ENCODE results near the gene CHRM3.
A peak's percentile ranks its signal among the peaks of the same experiment; 100 is the strongest.
"Not testable (repeated sequence)": the region's sequence is repeated elsewhere in the genome, so short reads cannot be mapped to it uniquely, and the experiment has no call there.

CHRM3 gene

DNA sequence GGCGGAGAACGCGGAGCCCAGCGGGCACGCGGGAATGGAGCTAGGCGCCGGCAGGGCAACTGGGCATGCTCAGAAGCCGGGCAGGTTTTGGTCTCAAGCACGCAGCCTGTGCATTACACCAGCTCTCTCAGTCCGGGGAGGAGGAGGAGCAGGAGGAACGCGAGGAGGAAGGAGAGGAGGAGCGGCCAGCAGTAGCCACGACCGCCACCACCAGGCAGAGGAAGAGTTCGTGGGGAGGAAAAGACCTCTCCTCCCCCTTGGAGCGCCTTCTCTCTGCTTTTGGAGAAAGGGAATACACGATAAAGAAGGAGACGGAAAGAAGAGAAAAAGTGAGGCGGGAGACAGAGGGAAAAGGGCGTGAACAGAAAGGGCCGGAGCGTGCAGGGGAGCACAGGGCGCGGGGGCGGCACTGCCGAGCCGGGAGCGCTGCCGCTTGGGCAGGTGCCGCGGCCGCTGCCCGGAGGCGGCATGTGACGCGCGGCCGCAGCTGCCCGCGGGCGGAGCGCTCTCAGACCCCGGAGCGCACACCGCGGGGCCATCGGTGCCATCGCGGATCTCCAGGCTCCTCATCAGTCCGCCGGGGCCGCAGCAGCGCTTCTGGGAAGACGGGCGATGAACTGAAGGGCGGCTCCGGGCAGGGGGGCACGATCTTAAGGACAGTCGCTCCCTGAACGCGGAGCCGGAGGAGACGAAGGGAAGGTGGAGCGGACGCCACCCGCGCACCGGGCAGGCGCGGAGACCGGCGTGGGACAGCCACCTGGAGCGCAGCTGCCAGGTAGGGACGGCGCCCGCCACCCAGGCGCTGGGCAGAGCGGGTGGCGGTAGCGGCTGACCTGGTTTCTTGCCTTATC is at the start of gene CHRM3:
Gene CHRM3, plus strand, starts transcription at position 116 of the 851 bp plus-strand sequence. CDS start 520,884 bp downstream, outside the sequence.
- peak; percentile 14 for DNase-seq (ENCODE audit: low read depth)

DNA sequence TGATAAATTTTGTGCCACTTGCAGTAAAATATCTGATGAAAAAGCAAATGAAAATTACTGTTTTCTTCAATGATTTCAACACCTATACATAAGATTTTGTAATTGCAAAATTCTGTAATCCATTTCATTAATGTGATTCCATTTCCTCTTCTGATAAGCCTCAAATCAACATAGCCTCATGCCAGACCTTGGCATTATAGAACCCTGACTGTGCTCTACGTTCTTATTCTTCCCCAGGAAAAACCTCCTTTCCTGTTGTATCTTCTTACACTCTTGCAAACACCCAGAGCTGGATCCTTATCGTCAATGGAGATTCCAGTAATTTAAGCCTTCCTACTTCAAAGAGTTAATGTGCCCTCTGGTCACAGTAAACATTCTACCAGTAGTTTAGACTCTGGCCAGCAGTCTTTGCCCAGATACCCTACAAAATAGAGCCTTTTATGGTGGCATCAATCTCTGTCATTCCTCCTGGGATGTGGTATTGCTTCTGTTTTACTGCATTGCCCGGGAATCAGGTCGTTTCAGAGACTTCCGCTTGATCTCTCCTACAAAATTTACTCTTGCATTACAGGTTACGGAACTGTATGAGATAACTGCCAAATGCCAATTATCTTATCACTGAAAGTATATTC is 48.5 kb upstream of the CHRM3 start:
- DNase-seq (ENCODE audit: low read depth) = no peak

DNA sequence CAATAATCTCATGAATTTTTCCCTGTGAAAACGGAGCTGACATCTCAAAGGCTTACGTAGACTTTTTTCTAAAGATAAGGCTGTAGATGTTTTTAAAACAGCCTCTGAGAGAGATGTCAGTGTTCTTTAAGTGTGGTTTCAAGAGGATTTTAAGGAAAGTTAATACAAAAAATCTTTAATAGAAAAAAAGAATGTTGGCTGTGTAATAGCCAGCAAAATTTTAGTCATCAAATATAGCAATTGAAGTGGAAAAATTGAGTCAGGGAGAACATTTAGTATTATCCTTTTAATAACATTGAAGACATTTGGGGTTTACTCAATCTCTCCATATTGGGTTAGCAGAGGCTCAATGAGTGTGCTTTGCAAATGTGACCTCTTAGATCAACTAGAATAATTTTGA is 38.6 kb upstream of the CHRM3 start:
- no peak for DNase-seq (ENCODE audit: low read depth)

DNA sequence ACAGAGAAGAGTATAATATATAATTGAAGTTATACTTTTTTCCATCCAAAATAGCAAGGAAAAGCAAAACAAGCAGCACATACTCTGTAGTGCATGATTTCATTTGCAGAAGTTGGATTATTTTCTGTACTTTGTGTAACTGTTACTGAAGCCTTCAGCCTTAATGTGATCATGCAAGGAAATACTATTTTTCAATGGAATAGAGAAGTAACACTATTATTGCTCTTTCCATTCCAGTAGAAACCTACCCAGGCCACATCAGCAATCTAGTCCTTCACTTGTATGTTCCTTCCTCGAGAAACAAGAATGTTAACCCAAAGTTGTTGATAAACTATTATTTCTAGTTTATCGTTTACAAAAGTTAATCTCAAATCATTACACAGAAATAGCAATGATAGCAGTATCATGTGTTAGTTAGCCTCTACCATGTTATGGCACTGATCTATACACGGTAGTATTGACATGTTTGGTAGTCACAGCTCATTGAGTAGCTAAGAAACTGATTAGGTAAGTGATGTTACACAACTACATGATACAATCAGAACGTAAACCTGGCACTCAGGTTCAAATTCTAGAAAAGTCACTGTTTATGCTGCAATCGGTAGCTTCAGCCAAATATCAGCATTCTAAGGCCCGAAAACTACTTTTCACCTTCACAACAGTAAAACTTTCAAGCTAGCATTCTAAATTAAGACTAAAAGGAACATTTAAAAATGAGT is 37.6 kb upstream of the CHRM3 start:
- no peak for DNase-seq (ENCODE audit: low read depth)

DNA sequence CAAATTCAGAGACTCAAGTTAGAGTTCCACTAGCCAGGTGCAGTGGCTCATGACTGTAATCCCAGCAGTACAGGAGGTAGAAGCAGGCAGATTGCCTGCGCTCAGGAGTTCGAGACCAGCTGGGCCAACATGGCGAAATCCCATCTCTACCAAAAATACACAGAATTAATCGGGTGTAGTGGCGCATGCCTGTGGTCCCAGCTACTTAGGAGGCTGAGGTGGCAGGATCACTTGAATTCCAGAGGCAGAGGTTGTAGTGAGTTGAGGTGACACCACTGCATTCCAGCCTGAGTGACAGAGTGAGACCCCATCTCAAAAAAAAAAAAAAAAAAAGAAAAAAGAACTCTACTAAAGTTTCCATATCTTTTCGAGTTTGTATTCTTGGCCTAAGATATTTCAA is 36.7 kb upstream of the CHRM3 start:
- DNase-seq (ENCODE audit: low read depth) = no peak

DNA sequence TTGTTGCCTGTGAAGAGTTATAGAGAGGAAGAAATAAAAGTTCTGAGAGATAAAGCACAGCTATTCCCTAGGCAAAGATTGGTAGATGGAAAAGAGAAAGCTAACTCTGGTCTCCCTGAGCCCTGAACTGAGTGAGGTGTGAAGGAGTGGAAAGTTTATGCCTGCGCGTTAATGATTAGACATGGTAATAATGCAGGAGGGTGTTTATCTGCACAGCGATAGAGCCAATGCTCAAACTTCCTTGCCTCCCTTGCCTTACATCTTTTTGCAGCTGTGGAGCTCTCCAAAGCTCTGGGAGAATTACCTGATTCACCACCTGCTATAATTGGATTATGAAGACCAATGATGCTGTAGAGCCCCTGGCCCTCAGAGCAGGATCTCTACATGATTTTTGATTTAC is 32.8 kb upstream of the CHRM3 start:
- DNase-seq (ENCODE audit: low read depth) = no peak

DNA sequence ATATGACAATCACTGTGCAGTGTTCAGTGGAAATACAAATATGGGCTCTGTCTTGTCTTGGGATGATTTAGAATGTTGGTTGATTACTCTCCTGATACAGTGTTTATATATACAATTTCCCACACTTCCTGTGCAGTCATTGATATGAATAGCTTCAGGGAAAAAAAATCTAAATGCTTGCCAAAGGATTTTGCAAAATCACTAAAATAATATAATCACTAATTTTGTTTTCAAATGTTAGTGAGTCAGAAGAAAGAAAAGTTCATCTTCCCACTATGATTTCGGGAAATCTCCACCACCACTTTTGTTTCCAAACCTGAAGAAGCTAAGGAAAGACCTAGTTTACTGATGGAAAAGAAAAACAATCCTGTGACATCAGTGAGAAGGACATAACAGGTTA is 32.1 kb upstream of the CHRM3 start:
- DNase-seq (ENCODE audit: low read depth) = no peak

DNA sequence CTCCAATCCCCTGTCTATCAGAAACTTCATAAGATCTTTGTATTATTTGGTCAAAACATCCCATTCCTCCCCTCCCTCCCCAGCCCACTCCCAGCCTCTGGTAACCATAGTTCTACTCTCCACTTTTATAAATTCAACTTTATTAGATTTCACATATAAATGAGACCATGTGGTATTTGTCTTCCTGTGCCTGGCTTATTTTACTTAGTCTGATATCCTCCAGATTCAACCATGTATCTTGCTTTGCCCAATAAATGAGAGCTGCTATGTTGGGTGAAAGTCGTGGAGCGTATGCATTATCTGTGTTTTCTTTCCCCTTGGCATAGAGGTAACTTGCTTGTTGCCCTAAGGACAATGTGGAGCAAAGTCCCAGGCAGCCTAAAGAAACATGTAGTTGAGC is 28.5 kb upstream of the CHRM3 start:
- DNase-seq (ENCODE audit: low read depth) = no peak

DNA sequence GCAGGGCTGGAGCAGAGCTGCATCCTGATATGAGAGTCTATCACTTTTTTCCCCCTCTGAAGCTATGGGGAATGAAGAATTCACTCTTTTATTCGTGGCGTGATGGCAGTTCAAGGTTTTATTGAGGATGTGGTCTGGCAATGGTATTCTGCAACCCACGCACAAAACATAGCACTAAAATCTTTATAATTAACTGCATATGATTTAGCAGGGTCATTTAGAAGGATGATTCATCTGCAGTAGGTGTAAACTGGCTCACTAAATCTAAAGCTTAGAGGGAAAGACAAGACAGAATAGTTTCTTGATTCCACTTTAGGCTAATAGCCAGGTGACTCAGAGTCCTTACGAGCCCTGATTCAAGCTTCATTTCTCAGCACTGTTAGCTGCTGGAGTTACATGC is 25.0 kb upstream of the CHRM3 start:
- peak; percentile 65 for DNase-seq (ENCODE audit: low read depth)

DNA sequence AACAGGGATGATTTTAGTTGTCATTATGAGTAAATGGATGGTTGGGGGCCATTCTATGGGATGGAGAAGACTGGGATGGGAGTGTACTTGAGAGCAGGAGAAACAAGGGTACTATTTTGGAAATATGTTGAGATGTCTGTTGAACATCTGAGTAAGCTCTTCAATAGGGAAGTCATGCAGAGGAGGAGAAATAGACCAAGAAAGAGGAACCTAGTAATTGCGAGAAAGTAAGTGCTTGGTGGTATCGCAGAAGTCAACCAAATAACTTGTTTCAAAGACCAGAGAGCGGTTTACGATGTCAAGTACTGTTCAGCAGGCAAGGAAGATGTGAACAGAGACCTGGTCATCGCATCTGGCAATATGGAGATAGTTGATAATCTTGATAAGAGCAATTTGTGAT is 22.4 kb upstream of the CHRM3 start:
- no peak for DNase-seq (ENCODE audit: low read depth)

DNA sequence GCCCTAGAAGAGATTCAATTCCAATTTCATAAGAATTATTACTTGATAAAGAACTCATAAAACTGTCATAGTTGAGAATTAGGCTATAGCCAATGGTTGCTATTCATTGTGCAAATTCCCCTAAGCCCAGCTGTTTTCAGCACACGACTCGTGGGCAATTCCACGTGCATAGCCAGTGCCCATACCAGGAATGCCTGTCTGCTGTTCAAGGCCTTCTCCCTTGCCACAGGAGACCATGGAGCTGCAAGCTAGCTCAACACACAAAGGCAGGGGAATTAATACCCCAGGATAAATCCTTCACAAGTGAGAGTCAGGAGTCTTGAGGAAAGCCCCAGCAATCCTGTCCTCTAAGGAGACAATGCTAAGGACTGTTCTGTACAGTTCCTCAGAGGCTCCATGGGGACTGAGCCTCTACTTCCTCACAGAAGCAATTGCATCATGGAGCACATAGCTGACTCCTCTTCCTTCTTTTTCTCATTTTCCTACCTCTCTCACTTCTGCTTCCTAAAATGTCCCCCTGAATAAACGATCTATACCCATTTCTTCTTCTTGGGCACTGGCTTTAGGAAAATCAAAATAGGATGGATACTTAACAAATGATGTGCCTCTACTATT is 19.1 kb upstream of the CHRM3 start:
- DNase-seq (ENCODE audit: low read depth) = no peak

DNA sequence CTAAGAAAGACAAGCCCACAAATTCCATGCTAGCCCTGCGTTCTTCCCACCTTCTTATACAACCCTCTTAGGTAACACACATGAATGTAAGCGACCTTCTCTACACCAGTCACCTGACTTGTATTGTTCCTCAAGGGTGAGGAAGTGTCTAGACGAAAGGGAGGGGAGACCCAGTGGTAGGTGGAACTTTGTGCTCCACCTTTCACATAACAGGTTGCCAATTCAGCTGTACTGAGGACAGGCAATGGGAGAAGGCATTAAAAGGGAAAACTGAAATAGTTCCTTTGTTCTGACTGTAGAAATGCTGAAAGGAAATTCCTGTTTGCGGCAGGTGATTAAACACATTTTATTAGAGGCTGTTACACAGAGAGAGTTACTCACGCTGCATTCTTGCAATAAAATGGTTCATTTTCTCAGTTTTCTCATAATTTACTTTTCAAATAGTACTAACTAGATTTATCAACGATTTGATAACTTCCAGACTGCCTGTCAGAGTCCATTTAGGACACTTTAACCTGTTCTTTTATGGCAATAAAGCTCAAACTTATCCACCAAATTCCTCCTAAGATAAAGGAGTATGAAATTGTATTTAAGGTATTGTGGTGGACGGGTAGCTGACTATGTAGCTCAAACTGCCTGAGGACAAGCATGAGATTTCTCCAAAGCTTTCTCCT is 17.8 kb upstream of the CHRM3 start:
- DNase-seq (ENCODE audit: low read depth) = no peak

DNA sequence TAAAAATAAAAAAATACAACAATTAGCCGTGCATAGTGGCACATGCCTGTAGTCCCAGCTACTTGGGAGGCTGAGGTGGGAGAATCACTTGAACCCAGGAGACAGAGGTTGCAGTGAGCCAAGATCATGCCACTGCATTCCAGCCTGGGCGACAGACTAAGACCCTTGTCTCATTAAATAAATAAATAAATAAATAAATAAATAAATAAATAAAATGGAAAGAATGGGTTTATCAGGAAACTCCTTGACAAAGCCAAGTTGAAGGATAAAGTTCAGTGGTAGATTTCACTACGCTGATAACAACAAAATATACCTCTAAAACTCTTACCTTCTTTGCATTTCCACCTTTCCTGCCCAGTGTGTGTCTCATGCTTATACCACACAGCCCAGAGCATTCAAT is 15.5 kb upstream of the CHRM3 start:
- DNase-seq (ENCODE audit: low read depth) = not testable (repeated sequence)

DNA sequence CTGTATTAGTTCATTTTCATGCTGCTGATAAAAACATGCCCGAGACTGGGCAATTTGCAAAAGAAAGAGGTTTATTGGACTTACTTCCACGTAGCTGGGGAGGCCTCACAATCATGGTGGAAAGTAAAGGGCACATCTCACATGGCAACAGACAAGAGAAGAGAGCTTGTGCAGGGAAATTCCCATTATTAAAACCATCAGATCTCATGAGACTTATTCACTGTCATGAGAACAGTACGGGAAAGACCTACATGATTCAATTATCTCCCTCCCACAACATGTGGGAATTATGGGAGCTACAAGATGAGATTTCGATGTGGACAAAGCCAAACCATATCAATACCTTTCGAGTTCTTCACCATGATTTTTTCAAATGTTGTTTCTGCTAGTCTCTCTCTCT is 3.7 kb upstream of the CHRM3 start:
- no peak for DNase-seq (ENCODE audit: low read depth)

DNA sequence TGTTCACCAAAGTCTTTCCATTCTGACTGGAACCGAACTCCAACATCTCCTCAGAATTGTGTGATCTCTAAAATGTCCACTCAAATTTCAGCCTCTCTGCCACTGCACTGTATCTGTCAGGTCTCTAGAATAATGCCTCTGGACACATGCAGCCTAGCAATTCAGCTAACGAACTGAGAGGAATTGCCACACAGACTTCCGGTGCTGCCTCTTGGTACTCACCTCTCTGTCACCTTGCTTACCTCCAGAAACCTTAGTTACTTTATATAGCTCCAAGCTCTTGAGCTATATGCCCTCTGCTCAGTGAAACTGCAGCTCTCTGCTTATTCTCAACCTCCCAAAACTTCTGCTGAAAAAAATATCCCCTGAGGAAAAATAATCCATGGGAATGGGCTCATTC is 2.7 kb upstream of the CHRM3 start:
- DNase-seq (ENCODE audit: low read depth) = no peak

DNA sequence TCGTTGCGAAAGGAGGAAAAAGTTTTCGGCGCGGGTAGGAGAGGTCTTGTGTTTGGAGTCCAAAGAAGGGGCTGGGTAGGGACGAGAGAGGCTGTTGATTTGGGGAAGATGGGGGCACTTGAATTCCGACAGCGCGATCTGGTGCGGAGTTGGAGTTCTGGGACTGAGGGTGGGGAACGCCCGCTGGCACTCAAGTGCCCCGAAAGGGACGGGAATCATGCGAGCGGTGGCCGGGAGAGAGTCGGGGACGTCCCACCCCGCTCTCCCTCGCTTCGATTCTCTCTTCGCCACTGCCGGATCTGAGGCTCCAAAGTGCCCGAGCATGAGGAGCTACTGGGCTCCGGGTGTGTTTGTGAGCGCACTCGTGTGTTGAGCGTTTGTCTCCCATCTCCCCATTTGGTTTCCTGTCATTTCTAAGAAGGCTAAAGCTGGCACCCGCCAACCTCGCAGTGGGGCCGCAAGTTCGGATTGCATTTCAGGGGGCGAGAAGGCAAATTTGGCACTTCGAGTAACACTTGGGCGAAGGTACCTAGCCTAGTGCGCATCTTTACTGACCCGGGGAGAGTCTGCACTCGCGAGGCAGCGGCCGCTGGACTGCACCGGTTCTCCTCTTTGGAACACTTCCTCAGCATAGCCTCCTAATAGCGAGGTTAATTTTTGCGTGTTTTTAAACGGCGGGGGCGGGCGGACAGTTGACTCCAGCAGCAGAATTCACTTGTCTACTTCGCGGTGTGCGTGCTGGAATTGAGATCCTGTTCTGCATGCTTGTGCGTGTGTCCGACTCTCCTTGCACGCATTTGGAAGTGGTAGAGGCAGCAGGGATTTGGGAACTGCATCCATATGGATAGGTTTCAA is 1.2 kb downstream of the CHRM3 start:
- no peak for DNase-seq (ENCODE audit: low read depth)

DNA sequence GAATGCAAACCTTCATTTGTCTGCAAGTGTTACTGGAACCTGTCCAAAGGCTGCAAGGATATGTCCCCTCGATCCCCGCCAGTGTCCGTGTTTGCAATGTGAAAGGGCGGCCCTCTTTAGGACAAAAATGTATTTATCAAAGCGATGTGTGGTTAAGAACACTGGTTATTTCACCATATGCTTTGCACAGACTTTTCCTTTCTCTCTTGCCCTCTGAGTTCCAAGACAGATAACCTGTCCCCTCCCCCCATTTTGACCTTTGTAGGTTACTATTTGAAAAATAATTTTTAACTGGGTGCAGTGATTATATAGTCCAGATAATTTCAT is 1.8 kb downstream of the CHRM3 start:
- DNase-seq (ENCODE audit: low read depth) = no peak

DNA sequence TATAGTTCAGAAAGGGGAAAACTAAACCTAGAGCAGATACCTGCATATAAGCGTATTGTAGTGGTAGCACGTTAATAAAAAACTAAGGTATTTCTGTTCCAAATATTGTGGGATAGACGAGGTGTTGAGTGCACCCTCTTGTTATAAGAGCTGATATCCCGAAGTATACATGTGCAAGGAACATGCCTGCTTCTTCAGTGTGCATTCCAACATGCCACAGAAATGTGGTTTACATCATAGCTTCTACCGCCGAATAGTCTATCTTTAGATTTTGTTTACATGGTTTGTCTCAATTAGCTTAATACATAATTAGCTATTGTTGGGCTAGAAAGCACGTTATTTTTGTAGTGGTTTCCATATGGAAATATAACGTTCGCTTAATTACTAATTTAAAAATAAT is 2.2 kb downstream of the CHRM3 start:
- DNase-seq (ENCODE audit: low read depth) = no peak

DNA sequence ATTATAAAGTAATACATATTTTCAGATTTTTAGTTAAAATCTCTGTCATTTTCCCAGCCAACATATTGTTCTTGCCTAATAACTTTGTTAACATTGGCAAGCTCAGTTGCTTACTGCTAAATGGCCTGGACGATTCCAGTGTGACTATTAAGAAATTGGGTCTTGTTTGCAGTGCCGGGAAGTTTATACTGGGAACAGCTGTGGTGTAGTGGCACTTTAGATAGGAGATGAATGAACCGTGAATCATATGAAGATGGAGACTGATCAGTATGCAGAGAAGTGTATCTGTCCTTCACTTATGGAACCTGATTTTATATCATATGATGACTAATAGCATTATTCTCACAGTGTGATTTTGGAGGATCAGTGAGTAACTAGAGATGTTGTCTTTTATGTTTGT is 3.3 kb downstream of the CHRM3 start:
- no peak for DNase-seq (ENCODE audit: low read depth)

DNA sequence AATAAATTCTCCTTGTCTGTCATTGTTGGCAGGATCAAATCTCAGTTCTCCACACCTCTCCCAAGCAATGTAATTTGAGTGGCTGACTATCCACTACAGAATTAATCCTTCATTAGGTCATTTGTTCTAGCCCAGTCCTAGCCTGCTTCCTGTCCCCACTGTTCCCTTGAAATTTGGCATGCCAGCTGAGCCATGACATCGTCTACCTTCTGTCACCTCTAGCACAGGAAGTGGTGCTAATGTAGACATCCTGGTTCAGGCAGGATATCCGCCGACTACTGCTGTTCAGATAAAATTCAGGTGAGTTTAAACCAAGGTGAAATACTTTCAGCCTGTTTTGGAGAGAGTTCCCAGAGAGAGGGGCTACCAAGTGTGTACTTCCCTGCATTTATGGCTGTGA is 5.9 kb downstream of the CHRM3 start:
- DNase-seq (ENCODE audit: low read depth) = no peak

DNA sequence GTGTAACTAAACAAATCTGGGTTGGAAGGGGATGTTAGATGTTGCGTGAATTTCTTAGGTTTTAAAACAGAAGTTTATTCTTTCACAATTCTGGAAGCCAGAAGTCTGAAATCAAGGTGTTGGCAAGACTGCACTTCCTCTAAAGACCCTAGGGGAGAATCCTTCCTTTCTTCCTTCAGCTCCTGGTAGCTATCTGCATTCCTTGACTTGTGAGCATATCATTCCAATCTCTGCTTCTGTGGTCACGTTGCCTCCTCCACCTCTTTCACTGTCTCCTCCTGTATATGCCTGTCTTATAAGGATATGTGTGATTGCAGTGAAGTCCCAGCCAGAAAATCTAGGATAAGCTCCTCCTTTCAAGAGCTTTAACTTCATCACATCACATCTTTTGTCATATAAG is 7.7 kb downstream of the CHRM3 start:
- DNase-seq (ENCODE audit: low read depth) = no peak
